Cardiac muscle cell (in vitro differentiated cells and primary cell): ENCODE measurements around the gene RELCH. TPM values are rescaled to one million over a fixed set of nuclear protein-coding genes. Genes with fewer than 3 reads are reported as not detected.

Experiments used
- DNase-seq, 2 donors: peaks; one replicate each; pipeline versions ENCODE4 v3.0.0 to v3.0.0-alpha.2; 2010 to 2017; ENCODE audit warnings: low read depth in 1 of 2, low spot score in 1 of 2
- H3K27ac ChIP-seq: fragments of 200-600 bp; sonication (generic); 2 replicates; pipeline ENCODE4 v1.5.1; 2016
- H3K27me3 ChIP-seq: fragments of 200-600 bp; sonication (generic); 2 replicates; pipeline ENCODE4 v1.6.0; 2016; ENCODE audit warnings: control low read depth
- H3K36me3 ChIP-seq: fragments of 200-600 bp; sonication (generic); 2 replicates; pipeline ENCODE4 v1.5.1; 2016; ENCODE audit warnings: control low read depth
- H3K4me1 ChIP-seq: fragments of 200-600 bp; sonication (generic); 2 replicates; pipeline ENCODE4 v1.8.1; 2017; ENCODE audit warnings: low read depth, mild to moderate bottlenecking, mixed run types
- H3K4me3 ChIP-seq: fragments of 200-600 bp; sonication (generic); 2 replicates; pipeline ENCODE4 v1.5.1; 2016; ENCODE audit warnings: mild to moderate bottlenecking
- H3K9me3 ChIP-seq: fragments of 200-600 bp; sonication (generic); 2 replicates; pipeline ENCODE4 v1.5.1; 2017; ENCODE audit warnings: low read depth, mild to moderate bottlenecking, control low read depth
- CTCF ChIP-seq: IDR thresholded peaks from 2 replicates; pipeline ENCODE4 v1.5.1; 2012; ENCODE audit warnings: low read depth, mild to moderate bottlenecking, low read length
- polyA plus RNA-seq: library from polyadenylated mRNA; unstranded; fragments of >200 nt; fragmentation: Nextera tagmentation; extraction: Ambion mirVana; gene quantifications from 2 replicates; pipeline ENCODE4 v1.2.1, GENCODE V29; 2016
- total RNA-seq: library from RNA; depleted of rRNA; stranded (reverse); fragments of >200 nt; gene quantifications from 2 replicates; pipeline ENCODE4 v1.2.3, GENCODE V29; 2016

RELCH gene
- total and polyA plus RNA-seq, 2 experiments from 2014 or later: 11.7 to 26.9 TPM

- Histone ChIP-seq H3K9me3 (no peaks in the 10 kb centered on the region), H3K4me1 (no peaks in the 10 kb centered on the region), H3K27me3 (no peaks in the 10 kb centered on the region), H3K4me3 (no peak overlapping the region), H3K36me3 (no peaks in the 10 kb centered on the region), H3K27ac (no peak overlapping the region)
- DNase-seq: no peak
- TF ChIP-seq CTCF: no peak
Measured at GRCh38 chr18:62196980-62197379, 9.9 kb downstream of the RELCH start.

GRCh38 chr18:62198259-62198658 is 11.2 kb downstream of the RELCH start:
- no peak overlapping the region for H3K4me3 ChIP-seq
- no peak for TF ChIP-seq CTCF

DNA sequence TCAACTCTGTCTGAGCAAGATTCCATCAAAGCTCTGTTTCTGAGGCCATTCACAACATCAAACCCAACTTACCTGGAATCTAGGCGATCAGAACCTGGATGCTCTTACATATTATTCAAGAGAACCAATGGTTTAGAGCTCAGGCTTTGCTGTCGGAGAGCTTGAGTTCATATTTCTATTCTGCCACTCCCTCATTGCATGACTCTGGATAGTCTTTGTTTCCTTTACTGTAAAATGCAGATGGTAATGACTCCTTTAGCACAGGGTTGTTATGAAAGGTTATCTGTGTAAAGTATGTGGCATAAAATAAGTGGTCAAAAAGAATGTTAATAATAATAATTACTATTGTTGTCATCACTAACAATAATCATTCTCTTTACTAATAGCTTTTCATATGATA is 12.6 kb downstream of the RELCH start:
- Histone ChIP-seq H3K27ac (peak overlapping the region; percentile 29), H3K4me1 (no peaks in the 10 kb centered on the region), H3K36me3 (no peaks in the 10 kb centered on the region), H3K27me3 (no peaks in the 10 kb centered on the region), H3K4me3 (no peak overlapping the region), H3K9me3 (no peaks in the 10 kb centered on the region)
- TF ChIP-seq CTCF: no peak
- no peak for DNase-seq

More at GRCh38 chr18:62198259-62198658, 11.2 kb downstream of the RELCH start:
- H3K4me1 ChIP-seq: no peaks in the 10 kb centered on the region
- no peak for DNase-seq
- H3K9me3 ChIP-seq: no peaks in the 10 kb centered on the region
- no peak overlapping the region for H3K27ac ChIP-seq
- no peaks in the 10 kb centered on the region for H3K36me3 ChIP-seq
- no peaks in the 10 kb centered on the region for H3K27me3 ChIP-seq

GRCh38 chr18:62200121-62200914 is 13.3 kb downstream of the RELCH start:
- H3K36me3 ChIP-seq: no peaks in the 10 kb centered on the region
- no peaks in the 10 kb centered on the region for H3K27me3 ChIP-seq
- no peaks in the 10 kb centered on the region for H3K9me3 ChIP-seq
- no peaks in the 10 kb centered on the region for H3K4me1 ChIP-seq
- peak in 1 of 2 donors; percentile 21 for DNase-seq
- H3K27ac ChIP-seq: peak overlapping the region; percentile 29
- TF ChIP-seq CTCF: no peak
- H3K4me3 ChIP-seq: no peak overlapping the region

GRCh38 chr18:62201870-62202269 is 14.8 kb downstream of the RELCH start:
- Histone ChIP-seq H3K9me3 (no peaks in the 10 kb centered on the region), H3K27me3 (no peaks in the 10 kb centered on the region), H3K4me3 (no peak overlapping the region), H3K36me3 (no peaks in the 10 kb centered on the region), H3K27ac (no peak overlapping the region), H3K4me1 (no peaks in the 10 kb centered on the region)
- DNase-seq: no peak
- no peak for TF ChIP-seq CTCF
